ENCODE measurements around the gene SPTB. TPM values are rescaled to one million over a fixed set of nuclear protein-coding genes. Genes with fewer than 3 reads are reported as not detected.

The SPTB gene
- total RNA-seq, 1 experiment from 2014 or later, result 0.13 TPM

DNA sequence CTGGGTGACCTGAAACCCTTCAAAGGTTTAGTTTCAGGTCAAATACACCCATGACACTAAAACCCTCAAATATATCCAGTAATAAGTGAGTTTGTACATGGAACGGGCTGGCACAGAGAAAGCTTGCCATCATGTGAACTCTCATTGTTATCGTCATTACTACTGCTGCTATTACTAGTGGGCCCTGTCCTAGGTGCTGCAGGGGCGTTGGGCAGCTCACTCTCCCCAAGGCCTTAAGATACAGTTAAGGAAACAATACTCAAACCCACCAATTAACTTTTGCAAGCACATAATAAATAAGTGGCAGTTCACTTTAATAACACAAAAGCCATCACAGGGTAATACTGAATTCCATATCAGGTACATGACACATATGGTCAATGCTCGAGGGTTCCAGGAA, 71.3 kb downstream of the SPTB start:
- no peaks in the 10 kb centered on the region for H3K36me3 ChIP-seq (ENCODE audit: control insufficient read depth, insufficient read depth, low read length)
- POLR2A ChIA-PET, result no interaction called here

DNA sequence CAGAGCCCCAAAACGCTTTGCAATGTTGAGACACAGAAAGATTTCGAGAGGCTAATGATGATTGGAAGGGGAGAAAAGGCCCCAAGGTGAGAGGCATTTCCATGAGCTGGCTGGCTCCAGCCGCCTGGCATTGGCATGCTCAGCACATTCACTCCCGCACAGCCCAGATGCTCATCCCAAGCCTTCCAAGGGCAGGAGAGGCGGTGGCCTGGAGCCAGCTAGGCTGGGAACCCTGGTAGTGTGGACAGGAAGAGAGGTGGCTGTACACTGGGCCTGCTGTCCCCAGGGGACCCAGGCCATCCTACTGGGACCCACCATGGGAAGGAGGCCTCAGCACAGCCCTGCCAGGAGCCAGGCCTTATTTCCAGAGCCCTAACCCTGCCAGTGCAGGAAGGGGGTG, 72.2 kb downstream of the SPTB start:
- ATAC-seq, result no peak

More for the DNA sequence above, 71.3 kb downstream of the SPTB start:
- no peaks in the 10 kb centered on the region; the same call in 1 of the 2 replicates for H3K4me1 ChIP-seq (ENCODE audit: control insufficient read depth, insufficient read depth, low read length)
- in situ Hi-C loops (cut with HindIII; ENCODE audit: low pct_unique_long_range_greater_than_20kb, low sequenced_read_pairs), result no loop called here
- no peaks in the 10 kb centered on the region for H3K9me3 ChIP-seq (ENCODE audit: control insufficient read depth, insufficient read depth, low read depth, low read length)
- ATAC-seq, result no peak
- no peak for DNase-seq (ENCODE audit: low read depth, low spot score)
- CTCF ChIA-PET, result no interaction called here
- H3K4me3 ChIP-seq (ENCODE audit: low read depth in 2 of 2, low read length in 2 of 2), result no peak overlapping the region
- intact Hi-C loops (cut with micrococcal nuclease; ENCODE audit: unreplicated experiment), result no loop called here
- TF ChIP-seq TCF7L2 (IDR thresholded peaks at IDR 0.05; ENCODE audit: low read depth, low read length) (no peak), SIN3A (IDR thresholded peaks at IDR 0.05; ENCODE audit: borderline replicate concordance, insufficient read depth, low read depth, low read length) (no peak), POLR2AphosphoS5 (IDR thresholded peaks at IDR 0.05; ENCODE audit: low read depth, low read length) (no peak)
- TF ChIP-seq, protein P1, sequence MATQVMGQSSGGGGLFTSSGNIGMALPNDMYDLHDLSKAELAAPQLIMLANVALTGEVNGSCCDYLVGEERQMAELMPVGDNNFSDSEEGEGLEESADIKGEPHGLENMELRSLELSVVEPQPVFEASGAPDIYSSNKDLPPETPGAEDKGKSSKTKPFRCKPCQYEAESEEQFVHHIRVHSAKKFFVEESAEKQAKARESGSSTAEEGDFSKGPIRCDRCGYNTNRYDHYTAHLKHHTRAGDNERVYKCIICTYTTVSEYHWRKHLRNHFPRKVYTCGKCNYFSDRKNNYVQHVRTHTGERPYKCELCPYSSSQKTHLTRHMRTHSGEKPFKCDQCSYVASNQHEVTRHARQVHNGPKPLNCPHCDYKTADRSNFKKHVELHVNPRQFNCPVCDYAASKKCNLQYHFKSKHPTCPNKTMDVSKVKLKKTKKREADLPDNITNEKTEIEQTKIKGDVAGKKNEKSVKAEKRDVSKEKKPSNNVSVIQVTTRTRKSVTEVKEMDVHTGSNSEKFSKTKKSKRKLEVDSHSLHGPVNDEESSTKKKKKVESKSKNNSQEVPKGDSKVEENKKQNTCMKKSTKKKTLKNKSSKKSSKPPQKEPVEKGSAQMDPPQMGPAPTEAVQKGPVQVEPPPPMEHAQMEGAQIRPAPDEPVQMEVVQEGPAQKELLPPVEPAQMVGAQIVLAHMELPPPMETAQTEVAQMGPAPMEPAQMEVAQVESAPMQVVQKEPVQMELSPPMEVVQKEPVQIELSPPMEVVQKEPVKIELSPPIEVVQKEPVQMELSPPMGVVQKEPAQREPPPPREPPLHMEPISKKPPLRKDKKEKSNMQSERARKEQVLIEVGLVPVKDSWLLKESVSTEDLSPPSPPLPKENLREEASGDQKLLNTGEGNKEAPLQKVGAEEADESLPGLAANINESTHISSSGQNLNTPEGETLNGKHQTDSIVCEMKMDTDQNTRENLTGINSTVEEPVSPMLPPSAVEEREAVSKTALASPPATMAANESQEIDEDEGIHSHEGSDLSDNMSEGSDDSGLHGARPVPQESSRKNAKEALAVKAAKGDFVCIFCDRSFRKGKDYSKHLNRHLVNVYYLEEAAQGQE (IDR thresholded peaks at IDR 0.05; ENCODE audit: insufficient read depth in 1 of 2, low read depth in 2 of 2, low read length in 1 of 2), result no peak
- TF ChIP-seq, protein P2, sequence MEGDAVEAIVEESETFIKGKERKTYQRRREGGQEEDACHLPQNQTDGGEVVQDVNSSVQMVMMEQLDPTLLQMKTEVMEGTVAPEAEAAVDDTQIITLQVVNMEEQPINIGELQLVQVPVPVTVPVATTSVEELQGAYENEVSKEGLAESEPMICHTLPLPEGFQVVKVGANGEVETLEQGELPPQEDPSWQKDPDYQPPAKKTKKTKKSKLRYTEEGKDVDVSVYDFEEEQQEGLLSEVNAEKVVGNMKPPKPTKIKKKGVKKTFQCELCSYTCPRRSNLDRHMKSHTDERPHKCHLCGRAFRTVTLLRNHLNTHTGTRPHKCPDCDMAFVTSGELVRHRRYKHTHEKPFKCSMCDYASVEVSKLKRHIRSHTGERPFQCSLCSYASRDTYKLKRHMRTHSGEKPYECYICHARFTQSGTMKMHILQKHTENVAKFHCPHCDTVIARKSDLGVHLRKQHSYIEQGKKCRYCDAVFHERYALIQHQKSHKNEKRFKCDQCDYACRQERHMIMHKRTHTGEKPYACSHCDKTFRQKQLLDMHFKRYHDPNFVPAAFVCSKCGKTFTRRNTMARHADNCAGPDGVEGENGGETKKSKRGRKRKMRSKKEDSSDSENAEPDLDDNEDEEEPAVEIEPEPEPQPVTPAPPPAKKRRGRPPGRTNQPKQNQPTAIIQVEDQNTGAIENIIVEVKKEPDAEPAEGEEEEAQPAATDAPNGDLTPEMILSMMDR (IDR thresholded peaks at IDR 0.05), result no peak
- H3K27ac ChIP-seq (ENCODE audit: low read length), result no peak overlapping the region
- no TSS peak for BruUV-seq (replicated peaks)
- H3K27me3 ChIP-seq (ENCODE audit: control insufficient read depth, insufficient read depth, low read length), result no peaks in the 10 kb centered on the region; the same call in none of the 2 replicates

More for the DNA sequence above, 72.2 kb downstream of the SPTB start:
- no peaks in the 10 kb centered on the region for H3K9me3 ChIP-seq (ENCODE audit: control insufficient read depth, insufficient read depth, low read depth, low read length)
- H3K4me1 ChIP-seq (ENCODE audit: control insufficient read depth, insufficient read depth, low read length), result no peaks in the 10 kb centered on the region; the same call in 1 of the 2 replicates
- no peaks in the 10 kb centered on the region for H3K36me3 ChIP-seq (ENCODE audit: control insufficient read depth, insufficient read depth, low read length)
- no peak overlapping the region for H3K4me3 ChIP-seq (ENCODE audit: low read depth in 2 of 2, low read length in 2 of 2)
- no peaks in the 10 kb centered on the region; the same call in none of the 2 replicates for H3K27me3 ChIP-seq (ENCODE audit: control insufficient read depth, insufficient read depth, low read length)
- ChIA-PET CTCF (no interaction called here), POLR2A (no interaction called here)
- TF ChIP-seq, protein P2 (IDR thresholded peaks at IDR 0.05), result no peak
- TF ChIP-seq SIN3A (IDR thresholded peaks at IDR 0.05; ENCODE audit: borderline replicate concordance, insufficient read depth, low read depth, low read length) (no peak), TCF7L2 (IDR thresholded peaks at IDR 0.05; ENCODE audit: low read depth, low read length) (no peak), POLR2AphosphoS5 (IDR thresholded peaks at IDR 0.05; ENCODE audit: low read depth, low read length) (no peak)
- TF ChIP-seq, protein P1 (IDR thresholded peaks at IDR 0.05; ENCODE audit: insufficient read depth in 1 of 2, low read depth in 2 of 2, low read length in 1 of 2), result no peak
- no TSS peak for BruUV-seq (replicated peaks)
- intact Hi-C loops (cut with micrococcal nuclease; ENCODE audit: unreplicated experiment), result no loop called here
- H3K27ac ChIP-seq (ENCODE audit: low read length), result no peak overlapping the region
- in situ Hi-C loops (cut with HindIII; ENCODE audit: low pct_unique_long_range_greater_than_20kb, low sequenced_read_pairs), result no loop called here
- no peak for DNase-seq (ENCODE audit: low read depth, low spot score)
